ENCODE results near the gene MAP3K20. TPM values are rescaled to one million over a fixed set of nuclear protein-coding genes. Genes with fewer than 3 reads are reported as not detected.
A peak's percentile ranks its signal among the peaks of the same experiment; 100 is the strongest.

The MAP3K20 gene
- polyA plus RNA-seq, 1 donor from 2014 or later, result 7.9 TPM

DNA sequence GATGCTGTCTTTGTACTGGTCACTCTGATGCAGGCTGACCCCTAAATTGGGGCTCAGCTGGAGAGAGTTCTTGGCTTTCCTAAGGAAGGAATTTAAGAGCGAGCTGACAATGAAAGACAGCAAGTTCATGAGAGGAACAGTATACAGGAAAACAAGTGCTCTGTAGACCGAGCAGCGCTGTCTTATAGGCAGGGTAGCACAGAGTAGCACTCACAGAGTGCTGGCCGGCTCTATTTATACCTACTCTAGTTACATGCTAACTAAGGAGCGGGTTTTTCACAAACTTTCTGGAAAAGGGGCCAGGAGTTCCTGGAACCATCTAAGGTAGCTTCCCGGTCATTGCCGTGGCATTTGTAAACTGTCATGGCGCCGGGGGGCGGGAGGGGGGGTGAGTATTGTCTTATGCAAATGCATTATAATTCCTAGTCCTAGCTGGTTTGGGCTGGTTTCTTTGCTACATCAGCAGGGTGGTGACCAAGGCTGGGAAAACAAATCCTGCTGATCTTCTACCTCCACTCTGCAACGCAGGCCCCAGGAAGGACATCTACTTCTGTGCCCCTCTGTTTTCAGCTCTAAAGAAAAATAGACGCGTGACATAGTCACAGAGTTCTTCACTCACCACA, 31.6 kb upstream of the MAP3K20 start:
- Mint-ChIP-seq H3K36me3 (no peaks in the 10 kb centered on the region), H3K4me1 (peaks cover 0 to 1% (median 0%) of the 10 kb centered on the region in 3 donors), H3K27me3 (no peaks in the 10 kb centered on the region), H3K27ac (no peak overlapping the region), H3K4me3 (no peak overlapping the region), H3K9me3 (no peaks in the 10 kb centered on the region)

GRCh38 chr2:173044686-173045085, 31.0 kb upstream of the MAP3K20 start:
- Mint-ChIP-seq H3K27me3 (no peaks in the 10 kb centered on the region), H3K27ac (no peak overlapping the region), H3K4me3 (no peak overlapping the region), H3K36me3 (no peaks in the 10 kb centered on the region), H3K4me1 (peaks cover 0 to 3% (median 0%) of the 10 kb centered on the region in 3 donors), H3K9me3 (peaks cover 0 to 2% (median 0%) of the 10 kb centered on the region in 3 donors)

DNA sequence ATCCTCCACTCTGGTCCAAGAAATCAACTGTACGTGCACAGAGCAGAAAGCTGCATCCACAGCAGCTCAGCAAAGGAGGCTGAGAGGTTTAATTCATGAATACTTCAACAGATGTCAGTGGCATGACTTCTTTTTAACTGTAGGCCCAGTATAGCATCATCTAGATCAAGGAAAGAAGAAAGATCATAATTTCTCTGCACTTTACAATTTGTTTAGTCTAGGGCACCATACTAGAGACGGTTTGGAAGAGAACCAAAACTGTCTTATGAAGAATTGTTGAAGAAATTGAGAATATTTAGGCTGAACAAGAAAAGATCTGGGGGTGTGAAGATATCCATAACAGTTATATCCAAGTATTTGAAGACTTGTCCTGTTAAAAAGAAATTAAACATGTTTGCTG, 30.5 kb upstream of the MAP3K20 start:
- no peaks in the 10 kb centered on the region for H3K27me3 Mint-ChIP-seq
- H3K4me1 Mint-ChIP-seq, result peaks cover 0 to 3% (median 0%) of the 10 kb centered on the region in 3 donors
- H3K4me3 Mint-ChIP-seq, result no peak overlapping the region
- H3K36me3 Mint-ChIP-seq, result no peaks in the 10 kb centered on the region
- H3K9me3 Mint-ChIP-seq, result peaks cover 0 to 2% (median 0%) of the 10 kb centered on the region in 3 donors
- H3K27ac Mint-ChIP-seq, result no peak overlapping the region

- no peak overlapping the region for H3K27ac Mint-ChIP-seq
- H3K4me3 Mint-ChIP-seq, result no peak overlapping the region
- peaks cover 0 to 3% (median 0%) of the 10 kb centered on the region in 3 donors for H3K4me1 Mint-ChIP-seq
- peaks cover 0 to 2% (median 0%) of the 10 kb centered on the region in 3 donors for H3K9me3 Mint-ChIP-seq
- H3K36me3 Mint-ChIP-seq, result no peaks in the 10 kb centered on the region
- H3K27me3 Mint-ChIP-seq, result no peaks in the 10 kb centered on the region
These were observed 27.1 kb upstream of the MAP3K20 start for GRCh38 chr2:173048522-173048896.

- Mint-ChIP-seq H3K4me1 (peaks cover 0 to 3% (median 0%) of the 10 kb centered on the region in 3 donors), H3K4me3 (no peak overlapping the region), H3K27me3 (no peaks in the 10 kb centered on the region), H3K9me3 (peaks cover 0 to 2% (median 0%) of the 10 kb centered on the region in 3 donors), H3K36me3 (no peaks in the 10 kb centered on the region), H3K27ac (no peak overlapping the region)
These were observed 26.6 kb upstream of the MAP3K20 start for GRCh38 chr2:173048897-173049661.

- no peak overlapping the region for H3K27ac Mint-ChIP-seq
- H3K9me3 Mint-ChIP-seq, result peaks cover 0 to 2% (median 0%) of the 10 kb centered on the region in 3 donors
- H3K4me1 Mint-ChIP-seq, result peaks cover 0 to 3% (median 0%) of the 10 kb centered on the region in 3 donors
- H3K36me3 Mint-ChIP-seq, result no peaks in the 10 kb centered on the region
- no peaks in the 10 kb centered on the region for H3K27me3 Mint-ChIP-seq
- H3K4me3 Mint-ChIP-seq, result no peak overlapping the region
These were observed 25.8 kb upstream of the MAP3K20 start for GRCh38 chr2:173049831-173050230.

- H3K27ac Mint-ChIP-seq, result no peak overlapping the region
These were observed 25.0 kb upstream of the MAP3K20 start for GRCh38 chr2:173050684-173051083.

GRCh38 chr2:173051463-173052215, 24.0 kb upstream of the MAP3K20 start:
- H3K27ac Mint-ChIP-seq, result no peak overlapping the region
- H3K9me3 Mint-ChIP-seq, result peaks cover 0 to 2% (median 0%) of the 10 kb centered on the region in 3 donors
- no peak overlapping the region for H3K4me3 Mint-ChIP-seq
- H3K36me3 Mint-ChIP-seq, result no peaks in the 10 kb centered on the region
- H3K27me3 Mint-ChIP-seq, result no peaks in the 10 kb centered on the region
- H3K4me1 Mint-ChIP-seq, result peaks cover 0 to 2% (median 0%) of the 10 kb centered on the region in 3 donors

More at GRCh38 chr2:173050684-173051083, 25.0 kb upstream of the MAP3K20 start:
- H3K9me3 Mint-ChIP-seq, result peaks cover 0 to 2% (median 0%) of the 10 kb centered on the region in 3 donors
- no peak overlapping the region for H3K4me3 Mint-ChIP-seq
- H3K27me3 Mint-ChIP-seq, result no peaks in the 10 kb centered on the region
- peaks cover 0 to 2% (median 0%) of the 10 kb centered on the region in 3 donors for H3K4me1 Mint-ChIP-seq
- H3K36me3 Mint-ChIP-seq, result no peaks in the 10 kb centered on the region

DNA sequence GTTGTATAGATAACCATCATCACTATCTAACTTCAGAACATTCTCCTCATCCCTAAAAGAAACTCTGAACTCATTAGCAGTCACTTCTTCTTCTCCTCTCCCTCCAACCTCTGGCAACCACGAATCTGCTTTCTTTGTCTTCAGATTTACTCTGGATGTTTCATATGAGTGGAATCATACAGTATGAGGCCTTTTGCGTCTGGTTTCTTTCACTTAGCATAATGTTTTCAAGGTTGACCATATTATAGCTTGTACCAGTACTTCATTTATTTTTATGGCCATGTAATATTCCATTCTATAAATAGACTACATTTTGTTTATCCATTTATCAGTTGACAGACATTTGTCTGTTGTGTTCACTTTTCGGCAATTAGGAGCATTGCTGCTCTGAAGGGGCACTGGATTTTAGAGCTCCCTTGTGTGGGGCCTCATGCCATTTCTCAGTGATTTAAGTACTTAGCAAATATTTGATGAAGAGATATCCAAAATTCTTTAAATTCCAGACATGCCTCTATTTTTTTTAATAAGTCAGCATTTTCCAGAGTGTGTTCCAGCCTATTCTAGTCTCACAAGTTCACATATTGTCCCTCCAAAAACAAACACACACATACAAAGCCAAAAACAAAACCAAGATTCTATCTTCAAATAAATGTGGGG, 22.5 kb upstream of the MAP3K20 start:
- no peak overlapping the region for H3K27ac Mint-ChIP-seq
- H3K4me3 Mint-ChIP-seq, result no peak overlapping the region
- H3K4me1 Mint-ChIP-seq, result peaks cover 0 to 2% (median 0%) of the 10 kb centered on the region in 3 donors
- H3K27me3 Mint-ChIP-seq, result peaks cover 3% of the 10 kb centered on the region
- peaks cover 0 to 2% (median 0%) of the 10 kb centered on the region in 3 donors for H3K9me3 Mint-ChIP-seq
- no peaks in the 10 kb centered on the region for H3K36me3 Mint-ChIP-seq

GRCh38 chr2:173054466-173054865, 21.2 kb upstream of the MAP3K20 start:
- H3K36me3 Mint-ChIP-seq, result no peaks in the 10 kb centered on the region
- no peak overlapping the region for H3K4me3 Mint-ChIP-seq
- peaks cover 4 to 8% (median 6%) of the 10 kb centered on the region in 3 donors for H3K4me1 Mint-ChIP-seq
- no peak overlapping the region for H3K27ac Mint-ChIP-seq
- peaks cover 0 to 4% (median 0%) of the 10 kb centered on the region in 3 donors for H3K9me3 Mint-ChIP-seq
- peaks cover 3% of the 10 kb centered on the region for H3K27me3 Mint-ChIP-seq

DNA sequence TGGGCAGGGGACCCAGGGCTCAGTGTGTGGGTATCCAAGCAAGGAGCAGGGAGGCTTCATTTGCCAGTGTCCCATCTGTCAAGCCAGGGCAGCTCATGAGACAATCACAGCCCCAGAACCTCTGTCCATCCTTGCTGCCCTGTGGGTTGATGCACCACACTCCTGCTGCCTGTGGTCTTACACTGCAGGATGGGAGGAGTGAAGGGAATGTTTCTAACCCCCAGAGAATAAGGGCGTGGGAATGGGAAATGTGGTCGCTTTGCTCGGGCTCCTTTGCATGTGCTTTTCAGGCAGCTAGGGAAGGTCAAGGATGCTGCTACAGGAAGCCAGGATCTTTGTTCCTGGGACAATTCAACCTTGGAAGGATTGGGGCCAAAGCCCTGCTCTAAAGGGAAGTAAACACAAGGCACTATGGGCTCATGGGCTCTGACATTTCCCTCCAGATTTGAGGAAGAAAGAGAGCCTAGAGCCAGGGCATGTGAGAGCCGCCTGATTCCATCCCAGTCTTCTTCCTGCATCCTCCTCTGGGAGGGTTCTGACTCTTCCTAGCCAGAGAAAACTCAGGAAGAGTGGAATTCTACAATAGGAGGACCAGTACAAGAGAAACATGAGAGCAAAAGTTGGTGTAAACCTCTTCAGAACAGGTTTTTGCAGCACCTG, 18.8 kb upstream of the MAP3K20 start:
- H3K4me3 Mint-ChIP-seq, result no peak overlapping the region
- H3K9me3 Mint-ChIP-seq, result peaks cover 0 to 4% (median 0%) of the 10 kb centered on the region in 3 donors
- peaks cover 12 to 16% (median 14%) of the 10 kb centered on the region in 3 donors for H3K4me1 Mint-ChIP-seq
- no peaks in the 10 kb centered on the region for H3K36me3 Mint-ChIP-seq
- H3K27ac Mint-ChIP-seq, result no peak overlapping the region
- H3K27me3 Mint-ChIP-seq, result peaks cover 3% of the 10 kb centered on the region

DNA sequence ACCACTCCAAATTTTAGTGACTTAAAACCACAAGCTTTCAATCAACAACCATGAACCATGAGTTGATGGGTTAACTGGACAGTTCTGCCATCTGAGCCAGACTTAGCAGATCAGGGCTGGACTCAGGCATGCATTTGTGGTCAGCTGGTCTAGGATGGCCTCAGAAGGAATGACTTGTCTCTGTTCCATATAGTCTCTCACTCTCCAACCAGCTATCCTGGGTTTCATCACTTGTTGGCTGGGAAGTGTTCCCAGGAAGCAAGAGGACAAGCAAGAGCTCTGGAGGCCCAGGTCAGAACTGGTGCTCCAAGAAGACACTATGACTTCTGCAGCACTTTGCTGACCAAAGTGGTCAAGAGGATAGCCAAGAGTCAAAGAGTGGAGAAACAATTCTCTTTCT, 17.5 kb upstream of the MAP3K20 start:
- H3K4me1 Mint-ChIP-seq, result peaks cover 12 to 16% (median 14%) of the 10 kb centered on the region in 3 donors
- peaks cover 4% of the 10 kb centered on the region for H3K27me3 Mint-ChIP-seq
- no peak overlapping the region for H3K27ac Mint-ChIP-seq
- H3K9me3 Mint-ChIP-seq, result peaks cover 0 to 4% (median 0%) of the 10 kb centered on the region in 3 donors
- H3K4me3 Mint-ChIP-seq, result peak overlapping the region in 1 of 4 donors; percentile 65
- H3K36me3 Mint-ChIP-seq, result no peaks in the 10 kb centered on the region

DNA sequence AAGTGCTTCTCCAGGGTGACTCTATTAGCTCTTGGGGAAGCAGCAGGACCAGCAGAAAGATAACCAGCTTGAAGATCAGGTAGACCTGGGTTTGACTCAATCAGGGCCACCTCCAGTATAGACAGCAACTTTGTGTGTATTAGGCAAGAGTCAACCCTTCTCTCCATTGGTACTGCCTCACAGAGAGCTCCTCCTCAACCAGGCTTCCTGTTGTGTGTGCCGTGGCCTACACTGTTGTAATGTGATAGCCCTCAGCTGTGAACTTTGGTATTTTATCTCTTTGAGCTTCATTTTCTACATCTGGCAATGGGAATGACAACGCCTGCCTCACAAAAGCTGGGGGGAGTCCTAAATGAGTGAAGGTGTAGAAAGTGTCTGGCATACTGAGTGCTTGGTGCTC, 17.0 kb upstream of the MAP3K20 start:
- H3K27ac Mint-ChIP-seq, result no peak overlapping the region
- peaks cover 12 to 16% (median 14%) of the 10 kb centered on the region in 3 donors for H3K4me1 Mint-ChIP-seq
- peaks cover 0 to 4% (median 0%) of the 10 kb centered on the region in 3 donors for H3K9me3 Mint-ChIP-seq
- H3K27me3 Mint-ChIP-seq, result peaks cover 4% of the 10 kb centered on the region
- H3K4me3 Mint-ChIP-seq, result no peak overlapping the region
- no peaks in the 10 kb centered on the region for H3K36me3 Mint-ChIP-seq

- H3K27ac Mint-ChIP-seq, result no peak overlapping the region
- peaks cover 12 to 16% (median 14%) of the 10 kb centered on the region in 3 donors for H3K4me1 Mint-ChIP-seq
- peaks cover 10% of the 10 kb centered on the region for H3K27me3 Mint-ChIP-seq
- H3K4me3 Mint-ChIP-seq, result peak overlapping the region in 1 of 4 donors; percentile 93
- no peaks in the 10 kb centered on the region for H3K36me3 Mint-ChIP-seq
- H3K9me3 Mint-ChIP-seq, result peaks cover 0 to 4% (median 0%) of the 10 kb centered on the region in 3 donors
These were observed 16.4 kb upstream of the MAP3K20 start for GRCh38 chr2:173059292-173059691.
